Memory B cell (primary cell): ENCODE measurements around the gene NCBP3.

Source experiments
- ATAC-seq: fragments of 150-1000 bp; cut with Tn5 transposase; 2 replicates; pipeline ENCODE4 v1.10.0; 2021; ENCODE audit warnings: low read depth, mild to moderate bottlenecking, moderate library complexity
- DNase-seq, 2 donors: peaks; one replicate each; pipeline ENCODE4 v3.0.0; 2022; ENCODE audit warnings: low spot score in 2 of 2
- H3K27ac Mint-ChIP-seq: one replicate; pipeline ENCODE4 v1.8.0; 2022; ENCODE audit warnings: mild to moderate bottlenecking, moderate library complexity, mixed read lengths
- H3K27me3 Mint-ChIP-seq: one replicate; pipeline ENCODE4 v1.8.0; 2022; ENCODE audit warnings: mixed read lengths
- H3K36me3 Mint-ChIP-seq: one replicate; pipeline ENCODE4 v1.8.0; 2022; ENCODE audit warnings: mild to moderate bottlenecking, mixed read lengths
- H3K4me1 Mint-ChIP-seq: one replicate; pipeline ENCODE4 v1.8.0; 2022; ENCODE audit warnings: mixed read lengths
- H3K4me3 Mint-ChIP-seq: one replicate; pipeline ENCODE4 v1.8.0; 2022; ENCODE audit warnings: mild to moderate bottlenecking, moderate library complexity, mixed read lengths
- H3K9me3 Mint-ChIP-seq: one replicate; pipeline ENCODE4 v1.8.0; 2022; ENCODE audit warnings: mixed read lengths

NCBP3 gene

DNA sequence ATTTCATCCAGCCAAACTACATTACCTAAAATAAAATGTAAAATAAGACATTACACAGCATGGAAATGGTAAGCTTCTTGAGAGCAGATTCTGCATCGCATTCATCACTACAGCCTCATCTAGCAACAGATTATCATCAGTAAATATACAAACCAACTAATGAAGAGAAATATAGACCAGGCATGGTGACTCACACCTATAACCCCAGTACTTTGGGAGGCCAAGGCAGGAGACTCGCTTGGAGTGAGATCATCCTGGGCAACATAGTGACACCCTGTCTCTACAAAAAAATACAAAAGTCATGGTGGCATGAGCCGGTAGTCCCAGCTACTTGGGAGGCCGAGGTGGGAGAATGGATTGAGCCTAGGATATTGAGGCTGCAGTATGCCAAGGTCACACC lies 19.9 kb downstream of the NCBP3 start:
- Mint-ChIP-seq H3K4me1 (peaks cover 3% of the 10 kb centered on the region), H3K9me3 (no peaks in the 10 kb centered on the region), H3K27ac (no peak overlapping the region), H3K4me3 (no peak overlapping the region), H3K27me3 (no peaks in the 10 kb centered on the region), H3K36me3 (peaks cover 25% of the 10 kb centered on the region)
- ATAC-seq (no peak), DNase-seq (no peak)

DNA sequence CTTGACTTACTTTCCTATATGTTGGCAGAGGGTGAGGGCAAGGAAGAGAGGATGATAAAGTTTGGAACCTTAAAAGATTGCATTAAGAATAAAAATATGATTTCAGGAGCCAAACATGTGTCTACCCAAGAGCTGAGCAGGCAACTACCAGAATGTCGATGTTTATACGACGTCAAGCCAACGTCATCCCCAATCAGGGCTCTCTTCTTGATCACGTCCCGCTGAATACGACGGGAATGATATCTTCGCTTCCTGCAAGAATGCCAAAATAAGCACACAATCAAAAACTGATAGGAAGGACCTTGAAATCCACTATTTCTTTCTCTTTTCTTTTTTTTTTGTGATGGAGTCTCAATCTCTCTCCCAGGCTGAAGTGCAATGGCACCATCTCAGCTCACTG lies 24.9 kb downstream of the NCBP3 start:
- Mint-ChIP-seq H3K9me3 (no peaks in the 10 kb centered on the region), H3K36me3 (peaks cover 29% of the 10 kb centered on the region), H3K27me3 (no peaks in the 10 kb centered on the region), H3K27ac (no peak overlapping the region), H3K4me3 (no peak overlapping the region), H3K4me1 (peaks cover 11% of the 10 kb centered on the region)
- ATAC-seq = no peak
- no peak for DNase-seq

DNA sequence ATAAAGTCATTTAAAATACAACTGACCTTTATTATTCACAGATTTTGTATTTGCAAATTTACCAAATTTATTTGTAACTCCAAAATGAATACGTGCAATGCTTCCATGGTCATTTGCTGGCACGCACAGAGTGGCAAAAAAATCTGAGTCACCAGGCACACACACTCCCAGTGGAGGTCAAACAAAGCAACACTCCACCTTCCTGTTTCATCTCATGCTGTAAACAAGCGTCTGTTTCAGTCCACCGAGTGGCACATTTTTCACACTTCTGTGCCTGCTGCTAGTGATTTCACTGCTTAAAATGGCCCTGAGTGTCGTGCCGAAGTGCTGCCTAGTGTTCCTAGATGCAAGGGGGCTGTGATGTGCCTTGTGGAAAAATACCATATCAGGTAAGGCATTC lies 27.3 kb downstream of the NCBP3 start:
- peak overlapping the region; percentile 32 for H3K27ac Mint-ChIP-seq
- DNase-seq (no peak), ATAC-seq (peak; percentile 53)
- no peaks in the 10 kb centered on the region for H3K9me3 Mint-ChIP-seq
- H3K4me1 Mint-ChIP-seq = peaks cover 11% of the 10 kb centered on the region
- H3K36me3 Mint-ChIP-seq = peaks cover 36% of the 10 kb centered on the region
- H3K4me3 Mint-ChIP-seq = peak overlapping the region; percentile 59
- no peaks in the 10 kb centered on the region for H3K27me3 Mint-ChIP-seq

DNA sequence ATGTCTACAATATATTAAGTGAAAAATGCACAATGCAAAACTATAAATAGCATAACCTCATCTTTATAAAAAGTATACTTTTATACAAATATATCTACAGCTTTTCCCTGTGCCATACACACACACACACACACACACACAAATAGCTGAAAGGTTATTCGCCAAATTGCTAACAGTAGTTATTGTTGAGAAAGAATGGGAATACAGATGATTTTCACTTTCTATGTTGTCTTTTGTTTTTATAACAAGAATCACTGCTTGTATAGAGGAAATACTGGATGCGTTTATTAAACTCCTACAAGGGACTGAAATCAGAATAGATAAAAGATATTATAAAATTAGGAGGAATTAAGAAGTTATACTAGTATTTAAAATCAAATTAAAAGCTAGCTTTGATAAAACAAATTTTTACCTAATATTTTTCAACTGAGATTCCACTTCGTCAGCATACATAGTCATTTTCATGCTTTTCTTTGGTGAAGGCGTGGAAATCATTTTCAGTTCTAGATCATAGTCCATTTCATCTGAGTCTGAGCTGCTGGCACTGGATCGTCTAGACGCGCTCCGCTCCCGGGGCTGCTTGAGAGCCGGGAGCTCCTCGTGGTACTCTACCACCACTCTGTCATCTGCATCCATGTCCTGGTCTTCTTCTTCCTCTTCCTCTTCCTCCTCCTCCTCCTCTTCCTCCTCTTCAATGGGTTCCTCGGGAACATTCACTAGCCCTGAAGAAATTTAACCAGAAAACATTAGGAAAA lies 28.0 kb downstream of the NCBP3 start:
- no peaks in the 10 kb centered on the region for H3K27me3 Mint-ChIP-seq
- ATAC-seq (no peak), DNase-seq (no peak)
- H3K4me3 Mint-ChIP-seq = no peak overlapping the region
- H3K27ac Mint-ChIP-seq = peak overlapping the region; percentile 32
- peaks cover 36% of the 10 kb centered on the region for H3K36me3 Mint-ChIP-seq
- peaks cover 11% of the 10 kb centered on the region for H3K4me1 Mint-ChIP-seq
- no peaks in the 10 kb centered on the region for H3K9me3 Mint-ChIP-seq

DNA sequence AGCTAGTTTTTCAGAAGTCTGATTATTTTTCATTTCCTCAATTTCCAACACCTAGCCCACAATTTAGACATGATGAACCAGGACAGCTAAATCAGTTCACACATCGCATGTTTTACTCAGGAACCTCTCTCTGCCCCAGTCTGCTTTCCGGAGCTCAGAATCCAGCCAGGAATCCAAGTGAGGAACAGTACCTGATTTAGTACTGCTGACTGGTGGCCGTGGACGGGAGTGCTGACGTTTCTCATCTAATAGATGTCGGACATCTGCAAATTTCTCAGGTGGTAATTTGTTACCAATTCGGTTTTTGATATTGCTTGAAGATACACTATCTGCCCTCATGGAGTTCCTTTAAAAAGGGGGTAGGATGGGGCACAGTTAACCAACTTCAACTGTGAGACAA lies 30.1 kb downstream of the NCBP3 start:
- no peak for DNase-seq
- ATAC-seq = no peak
- Mint-ChIP-seq H3K27ac (no peak overlapping the region), H3K4me1 (peaks cover 18% of the 10 kb centered on the region), H3K27me3 (no peaks in the 10 kb centered on the region), H3K9me3 (no peaks in the 10 kb centered on the region), H3K4me3 (no peak overlapping the region), H3K36me3 (peaks cover 36% of the 10 kb centered on the region)

DNA sequence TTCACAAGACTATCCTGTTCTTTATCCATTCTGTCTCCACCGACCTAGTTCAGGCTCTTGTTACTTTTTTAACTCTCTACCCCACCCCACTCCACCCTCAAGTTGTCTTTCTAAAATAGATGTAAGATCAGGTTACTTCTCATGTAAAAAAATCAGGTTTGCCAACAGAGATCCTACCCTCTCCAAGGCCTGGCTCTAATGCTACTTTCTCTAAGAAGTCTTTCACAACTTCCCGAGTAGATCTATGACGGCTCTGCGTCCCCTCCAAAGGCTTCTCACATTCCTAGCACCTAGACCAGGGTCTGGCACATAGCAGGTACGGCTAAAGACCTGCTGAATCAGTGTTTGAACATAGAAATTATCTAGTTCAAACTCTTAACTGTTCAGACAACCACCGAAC lies 30.9 kb downstream of the NCBP3 start:
- ATAC-seq (no peak), DNase-seq (no peak)
- Mint-ChIP-seq H3K4me1 (peaks cover 26% of the 10 kb centered on the region), H3K27me3 (no peaks in the 10 kb centered on the region), H3K27ac (no peak overlapping the region), H3K9me3 (no peaks in the 10 kb centered on the region), H3K36me3 (peaks cover 35% of the 10 kb centered on the region), H3K4me3 (no peak overlapping the region)

DNA sequence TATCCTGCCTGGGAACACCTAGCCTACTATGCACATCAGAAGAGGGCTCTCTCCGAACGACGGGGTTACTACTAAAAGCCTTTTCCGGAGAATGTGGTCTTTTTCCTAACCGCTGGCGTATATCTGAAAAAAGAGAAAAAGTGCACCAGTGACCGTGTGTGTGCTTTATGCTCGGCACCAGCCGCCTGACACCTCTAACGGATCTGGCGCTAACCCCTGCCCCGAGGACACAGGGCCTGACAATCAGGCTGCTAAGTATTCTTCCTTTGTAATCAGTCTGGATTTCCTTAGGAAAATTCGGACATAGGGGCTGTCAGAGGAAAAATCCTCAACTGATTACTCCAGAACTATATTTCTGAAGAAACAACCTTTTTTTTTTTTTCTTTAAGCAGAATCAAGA lies 31.7 kb downstream of the NCBP3 start:
- DNase-seq = no peak
- peaks cover 33% of the 10 kb centered on the region for H3K36me3 Mint-ChIP-seq

DNA sequence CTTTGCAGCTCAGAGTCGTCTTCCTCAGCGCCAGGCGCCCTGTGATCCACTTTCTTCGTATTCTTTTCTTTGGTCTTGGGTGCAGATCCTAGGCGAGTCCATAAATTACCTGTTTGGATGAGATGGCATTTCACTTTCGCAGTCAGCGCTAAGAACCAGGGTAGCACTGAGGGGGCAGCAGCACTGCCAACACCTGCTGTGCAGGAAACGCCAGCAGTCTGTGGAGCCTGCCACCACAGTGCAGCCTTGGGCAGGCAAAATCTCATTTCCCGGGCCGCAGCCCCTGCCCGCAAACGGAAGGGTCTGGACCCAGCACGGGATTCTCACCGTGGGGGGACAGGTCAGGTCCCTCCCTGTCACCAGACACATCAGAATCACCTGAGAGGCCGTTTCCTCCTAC lies 32.9 kb downstream of the NCBP3 start:
- Mint-ChIP-seq H3K27ac (no peak overlapping the region), H3K27me3 (no peaks in the 10 kb centered on the region), H3K36me3 (peaks cover 28% of the 10 kb centered on the region), H3K4me1 (peaks cover 27% of the 10 kb centered on the region), H3K4me3 (no peak overlapping the region), H3K9me3 (no peaks in the 10 kb centered on the region)
- no peak for ATAC-seq
- DNase-seq = no peak

More for the DNA sequence above, 31.7 kb downstream of the NCBP3 start:
- Mint-ChIP-seq H3K4me3 (no peak overlapping the region), H3K27ac (peak overlapping the region; percentile 51), H3K27me3 (no peaks in the 10 kb centered on the region), H3K4me1 (peaks cover 32% of the 10 kb centered on the region), H3K9me3 (no peaks in the 10 kb centered on the region)
- ATAC-seq = no peak

DNA sequence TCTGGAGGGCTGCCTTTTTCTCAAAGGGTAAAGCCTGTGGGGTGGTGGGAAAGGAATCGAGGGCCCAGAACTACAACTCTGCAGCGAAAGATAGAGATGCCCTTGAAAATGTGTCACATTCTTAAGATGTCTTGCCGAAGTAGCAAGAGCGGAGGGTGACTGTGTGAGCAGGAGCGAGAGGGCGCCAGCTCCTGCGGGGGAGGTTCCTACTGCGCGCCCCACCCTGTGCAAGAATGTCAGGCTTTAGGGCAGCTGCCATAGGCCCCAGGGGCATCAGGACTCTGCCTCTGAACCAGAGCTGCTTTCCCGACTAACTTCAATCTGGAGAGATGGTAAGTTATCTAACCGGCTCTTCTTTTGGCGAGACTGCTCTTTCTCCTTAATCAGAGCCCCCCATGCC lies 33.3 kb downstream of the NCBP3 start:
- DNase-seq (no peak), ATAC-seq (no peak)
- Mint-ChIP-seq H3K9me3 (no peaks in the 10 kb centered on the region), H3K4me3 (no peak overlapping the region), H3K27me3 (no peaks in the 10 kb centered on the region), H3K4me1 (peaks cover 27% of the 10 kb centered on the region), H3K27ac (no peak overlapping the region), H3K36me3 (peaks cover 29% of the 10 kb centered on the region)

DNA sequence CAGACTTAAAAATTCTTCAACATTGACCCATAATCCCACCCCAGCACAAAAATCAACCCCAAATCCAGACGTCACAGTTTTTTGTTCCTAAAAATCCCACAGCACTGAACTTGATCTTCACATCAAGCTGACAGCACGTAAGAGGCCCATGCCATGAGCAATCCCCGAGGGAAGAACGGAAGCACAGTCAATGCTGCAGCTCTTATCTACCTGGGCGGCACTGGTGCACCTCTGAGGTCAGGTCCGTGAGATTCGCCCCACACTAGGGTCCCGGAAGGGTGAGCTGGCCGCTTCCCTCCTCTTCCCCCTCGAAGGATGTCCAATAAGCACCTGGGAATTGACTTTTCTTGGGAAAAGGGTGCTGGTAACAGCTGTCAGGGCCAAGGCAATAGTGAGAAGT lies 33.8 kb downstream of the NCBP3 start:
- ATAC-seq (no peak), DNase-seq (no peak)
- Mint-ChIP-seq H3K4me1 (peaks cover 27% of the 10 kb centered on the region), H3K4me3 (no peak overlapping the region), H3K27ac (no peak overlapping the region), H3K9me3 (no peaks in the 10 kb centered on the region), H3K27me3 (no peaks in the 10 kb centered on the region), H3K36me3 (peaks cover 29% of the 10 kb centered on the region)

DNA sequence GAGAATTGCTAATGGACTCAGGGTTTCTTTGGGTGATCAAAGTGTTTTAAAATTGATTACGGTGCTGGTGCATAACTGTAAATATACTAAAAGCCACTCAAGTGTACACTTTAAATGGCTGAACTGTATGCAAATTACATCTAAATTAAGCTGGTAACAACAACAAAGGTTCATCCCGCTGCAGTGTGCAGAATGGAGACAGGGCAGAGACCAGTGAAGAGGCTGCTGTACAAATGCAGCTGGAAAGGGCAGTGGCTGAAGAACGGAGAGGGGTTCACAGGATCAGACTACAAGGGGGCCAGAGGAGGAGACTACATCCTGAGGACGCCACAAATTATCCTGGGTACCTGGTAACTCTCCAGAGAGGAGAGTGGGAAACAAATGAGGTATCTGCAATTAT lies 36.0 kb downstream of the NCBP3 start:
- Mint-ChIP-seq H3K27ac (peak overlapping the region; percentile 73), H3K9me3 (no peaks in the 10 kb centered on the region), H3K27me3 (no peaks in the 10 kb centered on the region), H3K4me1 (peaks cover 27% of the 10 kb centered on the region), H3K4me3 (peak overlapping the region; percentile 77), H3K36me3 (peaks cover 26% of the 10 kb centered on the region)
- ATAC-seq = peak; percentile 69
- no peak for DNase-seq

DNA sequence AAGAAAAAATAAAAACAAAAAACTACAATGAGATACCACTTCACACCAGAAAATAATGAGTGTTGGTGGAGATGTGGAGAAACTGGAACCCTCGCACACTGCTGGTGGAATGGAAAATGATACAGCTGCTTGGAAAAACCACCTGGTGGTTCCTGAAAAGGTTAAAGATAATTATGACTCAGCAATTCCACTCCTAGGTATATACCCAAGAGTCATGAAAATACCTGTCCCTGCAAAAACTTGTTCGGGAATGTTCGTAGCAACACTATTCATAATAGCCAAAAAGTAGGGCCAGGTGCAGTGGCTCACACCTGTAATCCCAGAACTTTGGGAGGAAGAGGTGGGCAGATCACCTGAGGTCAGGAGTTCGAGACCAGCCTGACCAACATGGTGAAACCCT lies 36.9 kb downstream of the NCBP3 start:
- no peaks in the 10 kb centered on the region for H3K27me3 Mint-ChIP-seq
- peaks cover 21% of the 10 kb centered on the region for H3K36me3 Mint-ChIP-seq
- no peak for ATAC-seq
- DNase-seq = no peak
- H3K4me3 Mint-ChIP-seq = no peak overlapping the region
- H3K9me3 Mint-ChIP-seq = no peaks in the 10 kb centered on the region
- H3K27ac Mint-ChIP-seq = no peak overlapping the region
- H3K4me1 Mint-ChIP-seq = peaks cover 29% of the 10 kb centered on the region

DNA sequence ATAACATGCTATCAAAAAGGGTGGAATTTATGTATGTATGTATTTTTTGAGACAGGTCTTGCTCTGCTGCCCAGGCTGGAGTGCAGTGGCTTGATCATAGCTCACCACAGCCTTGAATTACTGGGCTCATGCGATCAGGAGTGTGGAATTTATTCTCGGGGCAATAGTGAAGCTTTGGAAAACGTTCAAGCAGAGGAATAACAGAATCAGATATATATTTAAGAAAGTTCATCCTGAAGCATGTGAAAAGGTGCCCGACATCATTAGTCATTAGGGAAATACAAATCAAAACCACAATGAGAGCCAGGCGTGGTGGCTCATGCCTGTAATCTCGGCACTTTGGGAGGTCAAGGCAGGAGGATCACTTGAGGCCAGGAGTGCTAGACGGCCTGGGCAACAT lies 37.3 kb downstream of the NCBP3 start:
- ATAC-seq (no peak), DNase-seq (no peak)
- no peak overlapping the region for H3K4me3 Mint-ChIP-seq
- H3K36me3 Mint-ChIP-seq = peaks cover 18% of the 10 kb centered on the region
- no peaks in the 10 kb centered on the region for H3K9me3 Mint-ChIP-seq
- H3K27me3 Mint-ChIP-seq = no peaks in the 10 kb centered on the region
- peak overlapping the region; percentile 10 for H3K27ac Mint-ChIP-seq
- H3K4me1 Mint-ChIP-seq = peaks cover 32% of the 10 kb centered on the region

DNA sequence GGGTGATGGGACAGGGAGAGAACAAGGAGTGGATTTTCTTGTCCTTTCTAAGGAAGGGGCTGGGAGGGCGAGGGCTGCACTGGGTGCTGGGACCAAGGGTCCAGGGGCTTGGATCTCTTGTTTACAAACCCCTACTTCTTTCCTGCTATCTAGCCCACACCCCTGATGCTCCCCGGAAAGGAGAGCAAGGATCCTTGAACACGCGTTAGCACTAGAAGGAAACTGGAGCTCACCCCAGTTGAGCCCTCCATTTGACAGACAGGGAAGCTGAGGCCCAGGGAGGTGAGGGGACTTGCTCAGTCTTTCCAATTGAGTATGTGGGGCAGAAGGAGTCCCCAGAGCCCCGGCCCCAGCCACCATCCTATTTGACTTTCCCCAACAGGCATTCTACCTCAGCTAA lies 40.5 kb downstream of the NCBP3 start:
- no peaks in the 10 kb centered on the region for H3K9me3 Mint-ChIP-seq
- H3K4me3 Mint-ChIP-seq = no peak overlapping the region
- peak overlapping the region; percentile 24 for H3K27ac Mint-ChIP-seq
- no peaks in the 10 kb centered on the region for H3K27me3 Mint-ChIP-seq
- no peak for ATAC-seq
- peaks cover 30% of the 10 kb centered on the region for H3K4me1 Mint-ChIP-seq
- H3K36me3 Mint-ChIP-seq = peaks cover 7% of the 10 kb centered on the region
- no peak for DNase-seq

DNA sequence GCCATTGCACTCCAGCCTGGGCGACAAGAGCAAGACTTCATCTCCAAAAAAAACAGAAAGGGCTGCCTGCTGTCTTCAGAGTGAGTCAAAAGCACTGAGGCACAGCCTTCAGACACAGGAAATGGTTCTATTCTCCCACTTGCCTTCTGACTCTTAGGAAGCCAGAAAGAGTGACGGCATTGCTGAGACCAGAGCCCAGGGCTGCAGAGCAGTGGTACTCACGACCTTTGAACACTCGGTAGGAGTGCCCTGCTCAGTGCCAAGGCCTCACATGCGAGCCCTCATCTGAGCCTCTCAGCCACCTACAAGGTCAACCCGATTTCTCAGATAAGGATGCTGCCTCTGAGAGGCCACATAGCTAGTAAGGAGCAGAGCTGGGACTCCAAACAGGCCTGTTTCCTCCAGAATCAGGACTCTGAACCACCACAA lies 41.5 kb downstream of the NCBP3 start:
- ATAC-seq = peak; percentile 73
- Mint-ChIP-seq H3K27ac (peak overlapping the region; percentile 88), H3K4me1 (peaks cover 20% of the 10 kb centered on the region), H3K36me3 (peaks cover 7% of the 10 kb centered on the region), H3K27me3 (no peaks in the 10 kb centered on the region), H3K4me3 (peak overlapping the region; percentile 86), H3K9me3 (no peaks in the 10 kb centered on the region)
- no peak for DNase-seq
